Measurements from ENCODE around the gene MAD1L1.

- TF ChIP-seq CTCF (IDR thresholded peaks at IDR 0.05): no peak
- no peak for TF ChIP-seq POLR2A (IDR thresholded peaks at IDR 0.05)
Measured at GRCh38 chr7:2148814-2149213, 83.9 kb downstream of the MAD1L1 start.
